Measurements from ENCODE around the gene NOC2L. TPM values are rescaled to one million over a fixed set of nuclear protein-coding genes. Genes with fewer than 3 reads are reported as not detected.

Gene NOC2L
- total and polyA plus RNA-seq, 2 donors (not counting 3 experiments of a cell fraction or from before 2014, with no cell fraction given), result 55.3 to 87.9 TPM

- Histone ChIP-seq H3K9me1 (replicated peaks; ENCODE audit: control insufficient read depth, extremely low read depth, insufficient read depth, low read length) (no peaks in the 10 kb centered on the region), H3K9ac (replicated peaks; ENCODE audit: extremely low read depth, insufficient read depth, low read length) (no peak overlapping the region), H3K27me3 (ENCODE audit: control insufficient read depth in 2 of 2, insufficient read depth in 2 of 2, low read length in 2 of 2) (peaks cover 3 to 10% of the 10 kb centered on the region in 2 experiments), H3K4me1 (ENCODE audit: control insufficient read depth, extremely low read depth, insufficient read depth, low read length) (no peaks in the 10 kb centered on the region), H3K27ac (ENCODE audit: insufficient read depth, low read depth, low read length) (no peak overlapping the region), H3K9me3 (replicated peaks; ENCODE audit: control insufficient read depth, insufficient read depth, low read length) (no peaks in the 10 kb centered on the region), H2AFZ (ENCODE audit: low read depth, low read length) (no peak overlapping the region), H3K4me3 (replicated peaks in 1 of 3; ENCODE audit: insufficient read depth in 1 of 3, low read depth in 1 of 3, low read length in 3 of 3) (no peak overlapping the region), H3K36me3 (ENCODE audit: control insufficient read depth in 2 of 2, extremely low read depth in 1 of 2, insufficient read depth in 2 of 2, low read length in 2 of 2) (no peaks in the 10 kb centered on the region), H3K4me2 (ENCODE audit: insufficient read depth, low read length) (no peak overlapping the region), H3K79me2 (ENCODE audit: control insufficient read depth, insufficient read depth, low read length) (no peaks in the 10 kb centered on the region), H4K20me1 (replicated peaks; ENCODE audit: control insufficient read depth, extremely low read depth, insufficient read depth, low read length) (no peaks in the 10 kb centered on the region)
- TF ChIP-seq FOS (IDR thresholded peaks at IDR 0.05; ENCODE audit: borderline replicate concordance, insufficient read depth, low read length), result no peak
- TF ChIP-seq, protein P1, sequence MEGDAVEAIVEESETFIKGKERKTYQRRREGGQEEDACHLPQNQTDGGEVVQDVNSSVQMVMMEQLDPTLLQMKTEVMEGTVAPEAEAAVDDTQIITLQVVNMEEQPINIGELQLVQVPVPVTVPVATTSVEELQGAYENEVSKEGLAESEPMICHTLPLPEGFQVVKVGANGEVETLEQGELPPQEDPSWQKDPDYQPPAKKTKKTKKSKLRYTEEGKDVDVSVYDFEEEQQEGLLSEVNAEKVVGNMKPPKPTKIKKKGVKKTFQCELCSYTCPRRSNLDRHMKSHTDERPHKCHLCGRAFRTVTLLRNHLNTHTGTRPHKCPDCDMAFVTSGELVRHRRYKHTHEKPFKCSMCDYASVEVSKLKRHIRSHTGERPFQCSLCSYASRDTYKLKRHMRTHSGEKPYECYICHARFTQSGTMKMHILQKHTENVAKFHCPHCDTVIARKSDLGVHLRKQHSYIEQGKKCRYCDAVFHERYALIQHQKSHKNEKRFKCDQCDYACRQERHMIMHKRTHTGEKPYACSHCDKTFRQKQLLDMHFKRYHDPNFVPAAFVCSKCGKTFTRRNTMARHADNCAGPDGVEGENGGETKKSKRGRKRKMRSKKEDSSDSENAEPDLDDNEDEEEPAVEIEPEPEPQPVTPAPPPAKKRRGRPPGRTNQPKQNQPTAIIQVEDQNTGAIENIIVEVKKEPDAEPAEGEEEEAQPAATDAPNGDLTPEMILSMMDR (IDR thresholded peaks at IDR 0.05; ENCODE audit: extremely low read depth in 1 of 2, insufficient read depth in 1 of 2, low read depth in 1 of 2, low read length in 2 of 2), result peak in 1 of 2 donors; percentile 4
- DNase-seq (ENCODE audit: low read depth, low spot score), result no peak
- intact Hi-C loops (cut with micrococcal nuclease) (no loop called here), dilution Hi-C loops (cut with MboI; ENCODE audit: extremely low pct_ligation_motif_present, low sequenced_read_pairs) (no loop called here)
- FAIRE-seq, result no peak
- ChIA-PET POLR2A (no interaction called here), CTCF (interaction anchor here (0.7 to 1.7 kb wide), 4 partner anchors 8 to 151 kb away, joined by 3 to 4 read pairs (median 4); no protein-coding TSS in a partner anchor)
- no TSS peak for BruUV-seq (replicated peaks)
These were observed 46.2 kb downstream of the NOC2L start for GRCh38 chr1:912740-913301.

DNA sequence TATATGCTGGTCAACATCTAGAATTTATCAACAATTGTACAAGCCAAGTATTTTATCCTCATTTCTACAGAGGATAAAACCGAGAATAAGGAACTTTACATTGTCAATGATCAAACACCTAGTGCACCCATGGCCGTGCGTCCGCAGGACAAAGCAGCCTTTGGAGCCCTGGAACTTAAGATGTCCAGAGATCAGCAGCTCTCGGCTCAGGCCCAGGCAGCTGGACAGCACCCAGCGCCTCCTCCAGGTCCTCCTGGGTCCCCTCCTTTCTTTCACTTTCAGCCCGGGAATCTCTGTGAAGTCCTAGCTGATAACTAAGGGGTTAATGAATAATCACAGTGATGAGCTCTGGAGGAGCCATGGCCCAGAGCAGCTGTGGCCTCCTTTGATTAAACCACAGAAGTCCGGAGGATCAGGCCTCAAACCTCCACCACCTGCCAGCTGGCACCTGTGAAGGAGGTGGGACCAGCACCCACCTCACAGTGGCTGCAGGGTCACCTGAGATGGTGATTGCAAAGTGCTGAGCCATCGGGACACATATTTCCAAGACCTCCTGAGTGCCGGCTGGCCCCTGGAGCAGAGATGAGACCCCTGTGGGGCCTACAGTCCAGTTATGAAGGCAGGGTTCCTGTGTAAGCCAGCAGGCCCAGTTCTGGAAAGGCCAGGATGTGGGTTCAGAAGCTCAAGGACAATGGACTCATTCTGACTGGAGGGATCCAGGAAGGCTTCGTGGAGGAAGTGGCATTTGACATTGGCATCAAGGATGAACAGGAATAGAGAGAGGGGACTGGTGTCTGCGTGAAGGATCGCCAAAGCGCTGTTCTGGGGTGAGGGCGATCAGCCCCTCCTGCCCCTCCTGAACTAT lies 46.9 kb downstream of the NOC2L start:
- no peak overlapping the region for H2AFZ ChIP-seq (ENCODE audit: low read depth, low read length)
- FAIRE-seq (no peak), DNase-seq (ENCODE audit: low read depth, low spot score) (no peak)
- POLR2A ChIA-PET, result no interaction called here
- intact Hi-C loops (cut with micrococcal nuclease) (no loop called here), dilution Hi-C loops (cut with MboI; ENCODE audit: extremely low pct_ligation_motif_present, low sequenced_read_pairs) (no loop called here)
- H3K9ac ChIP-seq (replicated peaks; ENCODE audit: extremely low read depth, insufficient read depth, low read length), result no peak overlapping the region
- CTCF ChIA-PET, result interaction anchor here (0.7 to 1.7 kb wide), 4 partner anchors 7 to 152 kb away, joined by 3 to 4 read pairs (median 4); no protein-coding TSS in a partner anchor
- BruUV-seq (replicated peaks), result no TSS peak
- no peak overlapping the region for H3K4me2 ChIP-seq (ENCODE audit: insufficient read depth, low read length)
- H3K36me3 ChIP-seq (ENCODE audit: control insufficient read depth in 2 of 2, extremely low read depth in 1 of 2, insufficient read depth in 2 of 2, low read length in 2 of 2), result no peaks in the 10 kb centered on the region
- H3K4me1 ChIP-seq (ENCODE audit: control insufficient read depth, extremely low read depth, insufficient read depth, low read length), result no peaks in the 10 kb centered on the region
- H3K27me3 ChIP-seq (ENCODE audit: control insufficient read depth in 2 of 2, insufficient read depth in 2 of 2, low read length in 2 of 2), result peaks cover 3 to 10% of the 10 kb centered on the region in 2 experiments
- H3K79me2 ChIP-seq (ENCODE audit: control insufficient read depth, insufficient read depth, low read length), result no peaks in the 10 kb centered on the region
- H3K9me3 ChIP-seq (replicated peaks; ENCODE audit: control insufficient read depth, insufficient read depth, low read length), result no peaks in the 10 kb centered on the region
- H4K20me1 ChIP-seq (replicated peaks; ENCODE audit: control insufficient read depth, extremely low read depth, insufficient read depth, low read length), result no peaks in the 10 kb centered on the region
- H3K27ac ChIP-seq (ENCODE audit: insufficient read depth, low read depth, low read length), result no peak overlapping the region
- TF ChIP-seq POLR2AphosphoS5 (IDR thresholded peaks at IDR 0.05; ENCODE audit: insufficient read depth, low read depth, low read length) (no peak), MYC (IDR thresholded peaks at IDR 0.05; ENCODE audit: low read depth, low read length) (no peak), EZH2 (IDR thresholded peaks at IDR 0.05; ENCODE audit: borderline replicate concordance, low read depth, low read length, severe bottlenecking) (no peak), JUN (IDR thresholded peaks at IDR 0.05; ENCODE audit: borderline replicate concordance, insufficient read depth, insufficient read length, low read depth) (no peak)
- TF ChIP-seq, protein P2, sequence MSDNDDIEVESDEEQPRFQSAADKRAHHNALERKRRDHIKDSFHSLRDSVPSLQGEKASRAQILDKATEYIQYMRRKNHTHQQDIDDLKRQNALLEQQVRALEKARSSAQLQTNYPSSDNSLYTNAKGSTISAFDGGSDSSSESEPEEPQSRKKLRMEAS (IDR thresholded peaks at IDR 0.05; ENCODE audit: insufficient read depth, insufficient read length), result no peak
- no peak overlapping the region for H3K4me3 ChIP-seq (replicated peaks in 1 of 3; ENCODE audit: insufficient read depth in 1 of 3, low read depth in 1 of 3, low read length in 3 of 3)
- H3K9me1 ChIP-seq (replicated peaks; ENCODE audit: control insufficient read depth, extremely low read depth, insufficient read depth, low read length), result no peaks in the 10 kb centered on the region

Measured in endothelial cell of umbilical vein (primary cell).